Prostate gland (tissue), 2 donors: Measurements from ENCODE around the gene RGS7.
"Not testable (repeated sequence)": the region's sequence is repeated elsewhere in the genome, so short reads cannot be mapped to it uniquely, and the experiment has no call there.

Experiments used
- POLR2A ChIP-seq: fragments of 450-650 bp; IDR thresholded peaks from one replicate; pipeline ENCODE4 v1.6.1; 2016; ENCODE audit warnings: antibody characterized with exemption, mild to moderate bottlenecking
- TF ChIP-seq, protein P1 (sequence below), 4 experiments: fragments of 200-600 bp in 2 of 4; fragments of 450-650 bp in 2 of 4; sonication (generic) in 2 of 4; IDR thresholded peaks; 1 replicate in 3 of 4; 2 replicates in 1 of 4; pipeline ENCODE4 v1.5.1; 2016 to 2019; ENCODE audit warnings: antibody characterized with exemption in 4 of 4, mild to moderate bottlenecking in 2 of 4, moderate library complexity in 2 of 4

DNA sequence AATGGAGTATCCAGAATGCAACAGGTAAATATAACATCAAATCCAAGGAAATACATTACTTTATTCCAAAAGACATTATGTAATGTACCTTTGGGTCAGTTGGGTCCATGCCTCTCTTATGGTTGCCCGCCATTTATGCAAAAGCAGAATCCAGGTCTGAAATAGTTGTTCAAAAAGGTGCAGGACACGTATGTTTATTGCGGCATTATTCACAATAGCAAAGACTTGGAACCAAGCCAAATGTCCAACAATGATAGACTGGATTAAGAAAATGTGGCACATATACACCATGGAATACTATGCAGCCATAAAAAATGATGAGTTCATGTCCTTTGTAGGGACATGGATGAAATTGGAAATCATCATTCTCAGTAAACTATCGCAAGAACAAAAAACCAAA, 384.9 kb downstream of the RGS7 start:
- TF ChIP-seq, protein P1, sequence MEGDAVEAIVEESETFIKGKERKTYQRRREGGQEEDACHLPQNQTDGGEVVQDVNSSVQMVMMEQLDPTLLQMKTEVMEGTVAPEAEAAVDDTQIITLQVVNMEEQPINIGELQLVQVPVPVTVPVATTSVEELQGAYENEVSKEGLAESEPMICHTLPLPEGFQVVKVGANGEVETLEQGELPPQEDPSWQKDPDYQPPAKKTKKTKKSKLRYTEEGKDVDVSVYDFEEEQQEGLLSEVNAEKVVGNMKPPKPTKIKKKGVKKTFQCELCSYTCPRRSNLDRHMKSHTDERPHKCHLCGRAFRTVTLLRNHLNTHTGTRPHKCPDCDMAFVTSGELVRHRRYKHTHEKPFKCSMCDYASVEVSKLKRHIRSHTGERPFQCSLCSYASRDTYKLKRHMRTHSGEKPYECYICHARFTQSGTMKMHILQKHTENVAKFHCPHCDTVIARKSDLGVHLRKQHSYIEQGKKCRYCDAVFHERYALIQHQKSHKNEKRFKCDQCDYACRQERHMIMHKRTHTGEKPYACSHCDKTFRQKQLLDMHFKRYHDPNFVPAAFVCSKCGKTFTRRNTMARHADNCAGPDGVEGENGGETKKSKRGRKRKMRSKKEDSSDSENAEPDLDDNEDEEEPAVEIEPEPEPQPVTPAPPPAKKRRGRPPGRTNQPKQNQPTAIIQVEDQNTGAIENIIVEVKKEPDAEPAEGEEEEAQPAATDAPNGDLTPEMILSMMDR (IDR thresholded peaks at IDR 0.05) = not testable (repeated sequence)
- TF ChIP-seq POLR2A = not testable (repeated sequence)
